GM12801 (cell line): ENCODE measurements around the gene COIL.

ENCODE experiments used
- TF ChIP-seq, protein P1 (sequence below): IDR thresholded peaks from one replicate; pipeline ENCODE4 v1.5.1; 2011; ENCODE audit warnings: control low read depth; ENCODE audit not compliant: insufficient read length; ENCODE audit errors: extremely low read depth

COIL gene

GRCh38 chr17:56975656-56976055, 14.8 kb upstream of the COIL start:
- TF ChIP-seq, protein P1, sequence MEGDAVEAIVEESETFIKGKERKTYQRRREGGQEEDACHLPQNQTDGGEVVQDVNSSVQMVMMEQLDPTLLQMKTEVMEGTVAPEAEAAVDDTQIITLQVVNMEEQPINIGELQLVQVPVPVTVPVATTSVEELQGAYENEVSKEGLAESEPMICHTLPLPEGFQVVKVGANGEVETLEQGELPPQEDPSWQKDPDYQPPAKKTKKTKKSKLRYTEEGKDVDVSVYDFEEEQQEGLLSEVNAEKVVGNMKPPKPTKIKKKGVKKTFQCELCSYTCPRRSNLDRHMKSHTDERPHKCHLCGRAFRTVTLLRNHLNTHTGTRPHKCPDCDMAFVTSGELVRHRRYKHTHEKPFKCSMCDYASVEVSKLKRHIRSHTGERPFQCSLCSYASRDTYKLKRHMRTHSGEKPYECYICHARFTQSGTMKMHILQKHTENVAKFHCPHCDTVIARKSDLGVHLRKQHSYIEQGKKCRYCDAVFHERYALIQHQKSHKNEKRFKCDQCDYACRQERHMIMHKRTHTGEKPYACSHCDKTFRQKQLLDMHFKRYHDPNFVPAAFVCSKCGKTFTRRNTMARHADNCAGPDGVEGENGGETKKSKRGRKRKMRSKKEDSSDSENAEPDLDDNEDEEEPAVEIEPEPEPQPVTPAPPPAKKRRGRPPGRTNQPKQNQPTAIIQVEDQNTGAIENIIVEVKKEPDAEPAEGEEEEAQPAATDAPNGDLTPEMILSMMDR: no peak

DNA sequence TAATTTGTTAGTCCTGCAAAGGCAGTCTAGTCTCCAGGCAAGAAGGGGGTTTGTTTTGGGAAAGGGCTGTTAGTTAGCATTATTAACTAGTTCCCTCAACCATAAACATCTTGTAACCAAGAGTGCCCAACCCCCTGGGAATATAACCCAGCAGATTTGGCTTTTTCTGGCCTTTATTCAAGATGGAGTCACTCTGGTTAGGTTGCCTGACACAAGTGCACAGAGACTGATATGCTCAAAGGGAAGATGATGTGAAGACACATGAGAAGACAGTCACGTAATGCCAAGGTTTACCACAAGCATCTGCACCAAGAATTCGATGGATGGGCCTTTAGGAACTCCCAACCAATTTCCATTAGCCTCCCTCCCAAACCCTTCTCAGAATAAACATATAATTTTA, 13.2 kb upstream of the COIL start:
- TF ChIP-seq, protein P1: no peak

DNA sequence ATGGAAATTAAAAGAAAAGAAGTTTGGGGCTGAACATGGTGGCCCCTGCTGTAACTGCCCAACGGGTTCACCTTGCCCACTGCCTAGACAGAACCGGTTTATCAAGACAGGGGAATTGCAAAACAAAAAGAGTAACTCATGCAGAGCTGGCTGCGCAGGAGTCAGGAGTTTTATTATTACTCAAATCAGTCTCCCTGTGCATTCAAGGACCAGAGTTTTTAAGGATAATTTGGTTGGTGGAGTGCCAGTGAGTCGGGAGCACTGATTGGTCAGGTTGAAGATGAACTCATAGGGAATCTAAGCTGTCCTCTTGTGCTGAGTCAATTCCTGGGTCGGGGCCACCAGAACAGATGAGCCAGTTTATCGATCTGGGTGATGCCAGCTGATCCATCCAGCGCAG, 12.7 kb upstream of the COIL start:
- TF ChIP-seq, protein P1: no peak

DNA sequence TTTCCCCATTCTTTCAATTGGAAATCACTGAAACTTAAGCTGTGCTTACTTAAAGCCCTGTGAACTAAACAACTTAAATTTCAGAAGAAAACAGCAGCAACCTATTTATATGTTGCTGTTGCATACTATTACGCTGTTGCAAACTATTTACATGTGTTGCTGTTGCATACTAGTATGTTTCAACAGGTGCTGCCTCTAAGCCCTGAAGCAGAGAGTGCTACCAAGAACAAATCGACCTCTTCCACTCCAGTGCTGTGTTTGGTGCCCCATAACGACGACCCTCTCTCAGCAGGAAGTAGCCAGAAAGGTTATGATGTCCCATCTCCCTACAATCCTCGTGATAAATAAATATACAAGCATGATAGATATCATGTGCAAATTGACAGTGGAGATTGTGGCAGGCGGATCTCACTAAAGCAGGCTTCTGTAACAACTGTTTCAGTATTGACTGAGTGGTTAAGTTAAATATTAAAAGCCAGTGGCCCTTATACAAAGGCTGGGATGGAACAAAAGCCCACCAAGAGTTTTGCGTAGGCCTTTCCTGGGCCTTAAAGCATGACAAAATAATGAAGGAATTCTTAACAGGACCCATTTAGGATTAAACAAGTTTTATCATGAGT, 11.4 kb upstream of the COIL start:
- TF ChIP-seq, protein P1: no peak

DNA sequence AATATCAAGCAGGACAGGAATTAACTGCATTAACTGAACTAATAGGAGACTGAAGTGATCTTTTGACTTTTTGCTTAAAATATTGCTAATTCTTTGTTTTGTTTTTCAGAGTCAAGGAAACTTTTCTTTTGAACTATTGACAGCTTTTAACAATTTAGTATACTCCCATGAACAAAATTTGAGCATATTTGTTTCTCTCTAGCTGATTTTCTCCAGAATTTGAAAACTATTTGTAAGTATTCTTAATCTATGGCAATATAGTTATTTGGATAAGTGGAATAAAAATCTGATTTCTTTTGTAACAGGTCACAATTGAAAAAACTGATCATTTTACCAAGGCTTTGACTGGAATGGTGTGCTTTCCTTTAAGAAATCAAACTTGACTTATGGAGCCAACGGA, 10.1 kb upstream of the COIL start:
- TF ChIP-seq, protein P1: no peak

GRCh38 chr17:56966338-56966737, 5.5 kb upstream of the COIL start:
- TF ChIP-seq, protein P1: no peak

DNA sequence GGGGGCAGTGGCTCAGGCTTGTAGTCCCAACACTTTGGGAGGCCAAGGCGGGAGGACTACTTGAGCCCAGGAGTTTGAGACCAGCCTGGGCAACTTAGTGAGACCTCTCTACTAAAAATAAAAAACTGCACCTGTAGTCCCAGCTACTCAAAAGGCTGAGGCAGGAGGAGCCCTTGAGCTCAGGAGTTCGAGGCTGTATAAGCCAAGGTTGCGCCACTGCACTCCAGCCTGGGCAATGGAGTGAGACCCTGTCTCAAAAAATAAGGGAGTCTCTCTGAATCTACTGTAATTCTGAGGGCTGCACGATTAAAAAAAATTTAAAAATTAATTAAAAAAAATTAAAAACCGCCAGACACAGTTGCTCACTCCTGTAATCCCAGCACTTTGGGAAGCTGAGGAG, 3.9 kb downstream of the COIL start:
- TF ChIP-seq, protein P1: no peak
